ENCODE data around the gene ZNF687.

Gene ZNF687

DNA sequence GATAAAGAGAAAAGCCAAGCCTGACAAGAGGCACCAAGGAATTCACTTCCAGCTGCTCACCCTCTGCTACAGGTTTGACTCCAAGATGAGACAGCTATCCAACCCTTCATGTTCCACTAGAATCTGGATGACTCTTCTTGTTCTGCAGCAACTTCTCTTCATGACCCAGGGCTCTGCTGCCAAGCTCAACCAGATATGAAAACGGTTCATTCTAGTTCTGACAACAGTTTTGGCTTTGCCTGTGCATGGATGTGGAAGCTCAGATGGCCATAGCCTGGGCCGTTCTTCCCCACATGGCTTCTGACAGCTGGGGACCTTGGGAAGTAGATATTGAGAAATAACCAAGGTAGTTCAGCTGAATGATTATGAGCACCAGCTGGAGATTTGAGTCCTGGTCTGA is 31.4 kb downstream of the ZNF687 start:
- DNase-seq: no peak

DNA sequence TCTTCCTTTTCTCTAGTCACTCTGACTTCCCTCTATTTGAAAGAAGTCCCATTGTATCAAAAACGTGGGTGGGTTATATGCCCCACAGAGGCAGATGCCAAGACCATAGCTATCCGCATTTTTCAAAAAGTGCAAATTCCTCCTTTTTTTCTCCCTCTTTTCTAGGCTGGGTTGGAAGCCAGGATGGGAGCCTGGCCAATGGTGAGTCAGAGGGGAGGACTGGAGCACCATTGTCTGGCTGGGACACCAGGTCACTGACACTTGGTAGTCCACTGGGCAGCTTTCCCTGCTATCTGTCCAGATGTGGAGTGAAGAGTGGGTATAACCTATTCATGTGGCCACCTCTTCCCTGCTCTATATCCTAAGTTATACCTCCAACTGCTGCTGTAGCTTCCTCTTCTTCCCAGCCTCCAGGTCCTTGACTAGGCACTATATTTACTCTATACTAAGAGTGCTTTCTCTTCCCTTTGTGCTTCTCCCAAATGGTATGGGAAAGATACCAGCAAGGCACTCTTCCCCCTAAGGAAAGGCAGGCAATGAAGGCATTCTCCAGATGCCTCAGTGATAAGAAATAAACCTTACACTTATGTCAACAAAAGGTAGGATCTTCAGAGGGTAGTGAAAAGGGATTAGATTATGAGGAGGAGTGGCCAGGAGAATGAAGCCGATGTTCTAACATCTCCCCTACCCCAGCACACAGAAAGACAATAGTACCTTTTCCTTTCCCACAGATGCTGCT is 32.2 kb downstream of the ZNF687 start:
- DNase-seq: no peak

DNA sequence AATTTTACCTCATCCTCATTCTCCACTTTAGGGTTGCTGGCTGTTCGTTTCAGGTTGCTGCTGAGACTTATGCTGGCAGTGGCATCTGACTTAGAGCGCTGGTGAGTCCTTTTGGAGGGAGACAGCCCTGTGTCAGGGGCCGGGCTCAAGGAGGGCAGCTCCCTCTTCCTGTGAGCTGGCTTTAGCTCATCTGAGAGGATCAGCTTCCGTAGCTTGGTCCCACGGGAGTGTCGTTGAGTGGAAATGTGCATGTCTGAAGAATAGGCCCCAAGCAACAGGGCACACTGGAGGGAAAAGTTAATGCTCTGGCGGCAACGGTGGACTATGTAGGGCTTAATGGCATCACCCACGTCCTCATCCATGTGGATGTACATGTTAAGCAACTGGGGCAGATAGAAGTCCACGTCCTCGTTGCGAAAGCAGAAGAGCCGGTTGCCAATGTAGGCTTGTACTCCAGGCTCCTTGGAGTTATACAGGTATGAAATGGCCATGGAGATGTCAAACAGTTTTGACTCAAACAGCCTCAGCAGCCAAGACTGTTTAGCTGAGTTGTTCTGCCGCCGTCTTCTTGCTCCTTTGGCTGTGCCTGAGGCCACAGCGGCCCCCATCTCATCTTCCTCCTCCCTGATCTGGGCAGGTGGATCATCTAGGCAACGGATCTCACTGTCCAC is 33.6 kb downstream of the ZNF687 start:
- DNase-seq: no peak

DNA sequence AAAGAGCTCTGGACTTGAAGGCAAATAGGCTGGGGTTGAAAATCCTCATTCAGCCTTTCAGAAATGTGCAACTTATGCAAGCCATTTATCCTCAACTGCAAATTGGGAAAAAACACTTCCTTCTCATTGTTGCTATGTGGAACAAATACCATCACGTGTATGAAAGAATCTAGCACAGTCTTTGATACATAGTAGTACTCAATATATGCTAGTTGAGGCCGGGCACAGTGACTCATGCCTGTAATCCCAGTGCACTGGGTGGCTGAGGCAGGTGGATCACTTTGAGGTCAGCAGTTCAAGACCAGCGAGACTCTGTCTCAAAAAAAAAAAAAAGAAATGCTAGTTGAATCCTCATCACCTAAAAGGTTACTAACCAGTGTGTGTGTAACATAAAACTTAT is 36.9 kb downstream of the ZNF687 start:
- DNase-seq: no peak

DNA sequence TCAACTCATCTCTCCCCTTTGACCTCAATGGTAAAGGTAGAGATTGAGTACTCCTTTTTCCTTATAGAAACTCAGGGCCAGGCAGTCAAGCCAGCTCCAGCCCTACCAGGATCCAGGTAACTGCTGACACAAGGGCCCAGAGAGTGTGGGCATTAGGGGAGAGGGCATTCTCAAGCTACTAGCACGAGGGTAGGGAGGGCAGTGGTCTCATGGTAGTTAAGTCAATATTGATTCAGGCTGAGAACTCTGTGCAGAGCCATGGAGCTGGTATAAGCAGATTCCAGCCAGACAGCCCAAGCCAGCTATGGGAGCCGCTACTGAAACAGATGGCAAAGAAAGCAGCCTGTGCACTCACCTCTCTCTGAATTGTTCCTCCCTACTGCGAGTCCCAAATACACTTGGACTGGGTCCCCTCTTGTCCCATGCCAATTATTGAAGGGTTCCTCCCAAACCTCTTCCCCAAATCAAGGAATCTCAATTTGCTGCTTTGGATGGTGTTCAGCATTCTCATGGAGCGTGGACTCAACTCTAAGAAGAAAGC is 42.4 kb downstream of the ZNF687 start:
- DNase-seq: no peak

DNA sequence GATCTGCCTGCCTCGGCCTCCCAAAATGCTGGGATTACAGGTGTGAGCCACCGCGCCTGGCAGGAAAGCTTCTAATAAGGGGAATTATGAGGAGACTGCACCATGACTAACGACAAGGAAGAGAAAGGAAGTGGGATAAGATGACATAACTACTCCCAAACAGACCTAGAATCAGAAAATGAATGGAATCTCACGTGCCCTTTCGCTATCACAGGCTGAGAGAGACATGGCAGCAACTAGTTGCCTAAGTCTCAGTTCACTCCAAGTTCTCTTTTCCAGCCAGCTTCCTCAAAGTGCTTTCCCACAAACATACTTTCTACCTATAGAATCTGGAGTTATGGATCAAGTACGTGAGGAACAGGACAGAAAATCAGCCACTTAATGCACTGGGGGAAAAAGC is 43.1 kb downstream of the ZNF687 start:
- DNase-seq: no peak

DNA sequence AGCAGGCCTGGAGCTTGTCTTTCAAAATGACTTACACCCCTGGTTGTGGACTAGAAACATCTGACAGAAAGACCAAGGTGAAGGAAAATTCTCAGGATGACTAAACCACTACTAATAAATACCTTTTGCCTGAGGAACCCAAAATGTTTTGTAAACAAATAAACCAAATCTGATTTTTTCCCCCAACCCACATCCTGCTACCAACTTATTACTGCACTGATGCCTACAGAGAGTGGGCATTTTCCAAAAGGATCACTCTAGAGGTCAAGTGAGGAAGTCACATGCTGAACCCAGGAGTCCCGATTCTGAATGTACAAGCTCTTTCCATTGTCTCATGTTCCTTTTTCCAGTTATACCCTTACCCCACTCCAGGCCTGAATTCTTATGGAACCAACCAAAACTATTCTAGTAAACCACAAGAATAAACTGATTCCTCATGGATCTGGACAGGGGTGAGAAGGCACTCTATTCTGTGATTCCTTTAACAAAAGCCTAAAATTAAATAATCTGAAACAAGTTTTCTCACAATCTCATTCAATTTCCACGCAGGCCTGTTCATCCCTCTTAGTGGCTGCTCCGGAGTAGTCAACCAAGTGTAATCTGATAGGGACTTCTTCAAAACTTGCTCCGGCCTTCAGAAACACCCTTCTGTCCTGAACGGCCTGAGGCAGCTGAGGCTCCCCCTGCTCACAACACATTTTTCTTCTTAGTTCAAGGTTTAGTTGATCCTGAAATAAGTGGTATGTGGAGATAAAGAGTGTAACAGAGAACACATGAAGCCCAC is 43.7 kb downstream of the ZNF687 start:
- DNase-seq: no peak

DNA sequence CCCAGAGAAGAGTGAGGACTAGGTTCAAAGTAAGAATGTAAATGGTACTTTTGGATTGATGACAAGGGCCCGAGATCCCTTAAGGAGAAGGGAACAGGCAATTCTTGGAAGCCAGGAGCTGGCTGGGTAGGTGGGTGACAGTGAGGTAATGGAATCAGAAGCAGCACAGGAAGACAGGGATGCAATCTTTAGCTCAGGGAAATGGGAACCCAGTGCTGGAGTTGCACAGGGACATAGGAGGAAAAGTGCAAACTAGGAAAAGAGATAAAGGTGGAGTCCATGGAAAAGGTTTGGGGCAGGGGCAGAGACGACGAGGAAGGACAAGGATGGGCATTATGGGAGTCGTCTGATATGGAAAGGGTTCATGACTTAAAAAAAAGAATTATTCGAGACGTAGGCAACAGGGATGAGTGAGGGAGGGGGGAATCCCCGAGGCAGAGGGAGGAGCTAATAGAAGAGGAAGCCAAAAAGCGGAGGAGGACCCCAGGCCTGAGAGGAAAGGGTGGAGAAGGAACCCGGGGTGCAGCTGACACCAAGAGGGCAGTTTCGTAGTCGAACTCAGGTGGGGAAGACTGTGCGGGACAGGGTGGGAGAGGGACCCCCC is 44.6 kb downstream of the ZNF687 start:
- DNase-seq: peak; percentile 66

DNA sequence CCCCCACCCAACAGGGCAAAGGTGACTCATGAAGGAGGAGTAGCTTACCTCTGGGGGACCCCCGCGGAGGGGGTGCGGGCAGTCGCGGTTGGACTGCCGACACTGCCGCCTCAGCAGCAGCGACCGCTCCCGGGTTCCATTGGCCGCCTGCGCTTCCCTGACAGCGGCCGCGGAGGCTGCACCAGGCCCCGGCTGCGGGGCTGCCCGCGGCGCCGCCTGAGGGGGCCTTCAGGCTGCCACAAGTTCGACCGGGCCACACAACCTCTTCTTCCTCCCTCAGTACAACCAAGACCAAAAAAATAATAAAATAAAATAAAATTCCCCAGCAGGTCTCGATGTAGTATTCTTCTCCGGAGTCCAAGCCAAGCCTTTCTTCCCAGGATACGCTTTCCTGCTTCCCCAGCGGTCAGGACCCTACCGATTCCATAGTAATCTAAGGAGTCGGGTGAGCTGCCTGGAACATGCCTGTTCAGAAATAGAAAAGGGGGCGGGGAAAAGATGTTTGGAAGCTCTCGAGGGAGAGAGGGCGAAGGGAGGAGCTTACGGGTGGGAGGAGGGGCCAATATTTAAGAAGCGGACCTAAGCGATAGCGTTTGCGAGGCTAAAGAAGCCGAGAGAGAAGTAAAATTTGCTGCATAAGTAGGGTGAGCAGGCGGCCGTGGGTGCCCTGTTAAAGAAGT is 45.3 kb downstream of the ZNF687 start, which contains the start of gene PI4KB:
PI4KB (minus strand) TSS at position 194 of the 680 bp plus-strand sequence. CDS start 10,935 bp downstream, outside the sequence.
- peak; percentile 100 for DNase-seq

DNA sequence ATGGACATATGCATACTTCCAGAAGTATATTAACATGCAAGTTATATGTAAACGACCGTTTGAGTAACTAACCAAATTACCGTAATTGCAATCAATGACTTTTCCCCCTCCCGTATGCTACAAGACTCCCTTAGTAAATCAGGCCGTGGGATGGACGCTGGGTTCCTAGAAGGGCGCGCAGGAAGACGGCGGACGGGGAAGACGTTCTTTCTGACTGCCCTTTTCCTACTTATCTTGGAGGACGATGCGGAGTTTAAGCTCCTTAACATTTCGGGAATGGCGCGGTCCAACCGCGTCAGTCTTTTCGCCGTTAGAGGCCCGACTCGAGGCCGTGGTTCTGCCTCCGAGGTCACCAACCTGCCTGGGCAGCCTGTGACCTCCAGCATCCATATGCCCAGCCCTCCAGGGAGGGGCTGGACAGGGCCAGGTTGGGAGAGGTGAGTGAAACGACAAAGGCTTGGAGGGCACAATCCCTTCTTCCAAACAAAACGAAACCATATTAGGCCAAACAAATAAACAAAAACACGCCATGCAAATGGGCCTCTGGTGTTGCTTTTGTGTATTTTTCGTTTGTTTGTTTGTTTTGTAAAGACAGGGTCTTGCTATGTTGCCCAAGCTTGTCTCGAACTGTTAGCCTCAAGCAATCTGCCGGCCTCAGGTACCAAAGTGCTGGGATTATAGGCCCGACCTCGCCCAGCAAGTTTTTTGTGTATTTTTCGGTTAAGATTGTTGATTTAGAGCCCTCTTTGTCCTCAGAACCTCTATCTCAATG is 46.0 kb downstream of the ZNF687 start:
- DNase-seq: peak; percentile 88

DNA sequence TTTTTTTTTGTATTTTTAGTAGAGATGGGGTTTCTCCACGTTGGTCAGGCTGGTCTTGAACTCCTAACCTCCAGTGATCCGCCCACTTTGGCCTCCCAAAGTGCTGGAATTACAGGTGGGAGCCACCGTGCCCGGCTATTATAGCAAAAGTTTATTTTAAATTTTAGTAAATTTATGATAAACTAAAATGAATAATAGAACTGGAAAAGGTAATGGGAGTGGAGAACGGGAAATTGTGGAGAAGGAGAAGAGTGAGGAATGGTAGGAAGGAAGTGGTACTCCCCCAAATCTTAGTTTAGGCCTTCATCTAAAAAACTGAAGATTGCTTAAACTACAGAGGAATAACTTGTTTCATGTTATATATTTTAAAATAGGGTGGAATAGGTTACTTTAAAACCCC is 52.7 kb downstream of the ZNF687 start:
- no peak for DNase-seq

DNA sequence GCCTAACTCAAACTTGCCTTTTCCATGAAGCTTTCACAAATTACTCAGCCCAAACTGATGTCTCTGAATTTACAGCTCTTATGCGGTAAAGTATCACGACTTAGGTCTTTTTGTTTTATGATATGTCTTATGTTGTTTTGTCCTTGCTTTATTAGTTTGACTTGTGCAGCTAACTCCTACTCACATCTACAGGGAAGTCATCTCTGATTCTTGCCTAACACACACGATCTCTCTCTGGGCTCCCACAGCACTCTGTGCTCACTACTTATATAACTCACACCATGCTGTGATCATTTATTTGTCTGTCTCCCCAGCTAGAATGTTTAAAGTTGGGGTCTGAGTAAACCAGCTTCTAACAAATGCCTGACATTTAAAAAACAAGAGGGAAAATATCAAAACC is 54.5 kb downstream of the ZNF687 start:
- DNase-seq: no peak

DNA sequence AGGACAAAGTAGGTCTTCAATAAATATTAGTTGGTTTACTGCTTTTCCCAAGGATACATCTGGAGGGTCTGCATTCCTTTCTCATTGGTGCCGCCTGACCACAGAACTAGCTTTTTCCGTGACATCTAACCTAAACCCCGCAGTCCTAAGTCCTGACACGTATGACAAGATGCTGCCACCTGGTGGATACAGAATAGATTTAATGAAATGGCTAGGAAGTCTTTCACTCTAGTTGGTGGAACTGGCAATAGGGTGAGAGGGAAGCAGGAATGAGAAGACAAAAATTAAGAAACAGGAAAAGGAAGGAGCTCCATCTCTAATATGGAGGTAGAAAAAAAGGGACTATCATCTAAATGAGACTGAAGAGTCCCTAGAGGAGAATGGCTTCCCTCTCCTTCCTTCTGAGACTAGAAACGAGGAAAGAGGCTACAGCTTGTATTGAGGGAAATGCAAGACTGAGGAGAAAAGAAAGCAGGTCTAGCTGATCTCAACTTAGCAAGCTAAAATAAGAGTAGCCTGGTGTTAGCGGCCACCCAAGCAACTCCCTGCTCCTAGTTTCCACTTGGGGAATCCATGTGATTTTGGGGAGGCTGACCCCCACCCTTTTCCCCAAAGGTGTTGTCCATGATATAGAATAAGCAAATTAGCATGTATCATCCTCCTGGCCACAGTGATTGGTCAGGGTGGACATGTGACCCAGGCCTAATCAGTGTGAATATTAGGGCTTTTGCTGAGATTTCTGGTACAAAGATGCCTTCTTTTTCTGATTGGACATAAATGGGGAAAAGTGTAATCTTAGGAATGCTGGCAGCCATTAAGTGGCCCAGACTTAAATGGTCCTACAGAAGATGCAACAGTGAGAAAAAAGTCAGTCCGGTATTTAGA is 59.0 kb downstream of the ZNF687 start:
- peak; percentile 96 for DNase-seq

All from NCI-H82 (cell line).